Uterus (tissue), 4 donors: ENCODE results near the gene RERGL. TPM values are rescaled to one million over a fixed set of nuclear protein-coding genes. Genes with fewer than 3 reads are reported as not detected.

Experiments
- DNase-seq, 2 donors: peaks; one replicate each; pipeline ENCODE4 v3.0.0-alpha.2; 2019 to 2020
- H3K27ac ChIP-seq, 2 donors: fragments of 200-600 bp; sonication (generic); 1 replicate in 1 of 2; 2 replicates in 1 of 2; pipeline ENCODE4 v1.5.1; 2016 to 2018
- H3K27me3 ChIP-seq, 2 donors: fragments of 200-600 bp; sonication (generic); one replicate each; pipeline ENCODE4 v1.5.1; 2018 to 2019; ENCODE audit warnings: control low read depth in 1 of 2
- H3K36me3 ChIP-seq, 2 donors: fragments of 200-600 bp; sonication (generic); one replicate each; pipeline ENCODE4 v1.5.1; 2019; ENCODE audit warnings: control low read depth in 1 of 2
- H3K4me1 ChIP-seq, 2 donors: fragments of 200-600 bp; sonication (generic); one replicate each; pipeline ENCODE4 v1.5.1; 2018 to 2019; ENCODE audit warnings: control low read depth in 1 of 2
- H3K4me3 ChIP-seq, 2 donors: fragments of 200-600 bp; sonication (generic); 1 replicate in 1 of 2; 2 replicates in 1 of 2; pipeline ENCODE4 v1.5.1; 2018 to 2019; ENCODE audit warnings: mild to moderate bottlenecking in 1 of 2
- H3K9me3 ChIP-seq, 2 donors: fragments of 200-600 bp; sonication (generic); one replicate each; pipeline ENCODE4 v1.5.1; 2019; ENCODE audit warnings: control low read depth in 1 of 2
- POLR2A ChIP-seq, 2 donors: fragments of 450-650 bp; IDR thresholded peaks; one replicate each; pipeline ENCODE4 v1.6.1; 2016; ENCODE audit warnings: antibody characterized with exemption in 2 of 2, mild to moderate bottlenecking in 1 of 2, moderate library complexity in 1 of 2
- intact Hi-C: fragments of 100-400 bp; cut with DNase I; formaldehyde crosslinking; loops from one replicate; pipeline ENCODE4 v1.15.1; 2023; ENCODE audit warnings: low total_unique reads
- total RNA-seq, 4 donors: library from RNA; depleted of rRNA in 3 of 4; stranded (reverse); fragments of >200 nt in 3 of 4; gene quantifications; one replicate each; pipeline versions ENCODE4 v1.1.0 to v1.2.4, GENCODE V29; 2014 to 2023
- TF ChIP-seq, protein P1 (sequence below), 4 experiments: fragments of 200-600 bp in 2 of 4; fragments of 450-650 bp in 2 of 4; sonication (generic) in 2 of 4; IDR thresholded peaks; one replicate each; pipeline ENCODE4 v1.5.1; 2016 to 2019; ENCODE audit warnings: antibody characterized with exemption in 4 of 4, mild to moderate bottlenecking in 2 of 4, moderate library complexity in 1 of 4
- donor health status: DM: yes; HTN: yes; CAD: no.

The RERGL gene
- total RNA-seq, 4 donors from 2014 or later = 3.1 to 33.9 (median 7.3) TPM

GRCh38 chr12:18123707-18124106, 33.7 kb upstream of the RERGL start:
- intact Hi-C loops = no loop called here
- TF ChIP-seq, protein P1, sequence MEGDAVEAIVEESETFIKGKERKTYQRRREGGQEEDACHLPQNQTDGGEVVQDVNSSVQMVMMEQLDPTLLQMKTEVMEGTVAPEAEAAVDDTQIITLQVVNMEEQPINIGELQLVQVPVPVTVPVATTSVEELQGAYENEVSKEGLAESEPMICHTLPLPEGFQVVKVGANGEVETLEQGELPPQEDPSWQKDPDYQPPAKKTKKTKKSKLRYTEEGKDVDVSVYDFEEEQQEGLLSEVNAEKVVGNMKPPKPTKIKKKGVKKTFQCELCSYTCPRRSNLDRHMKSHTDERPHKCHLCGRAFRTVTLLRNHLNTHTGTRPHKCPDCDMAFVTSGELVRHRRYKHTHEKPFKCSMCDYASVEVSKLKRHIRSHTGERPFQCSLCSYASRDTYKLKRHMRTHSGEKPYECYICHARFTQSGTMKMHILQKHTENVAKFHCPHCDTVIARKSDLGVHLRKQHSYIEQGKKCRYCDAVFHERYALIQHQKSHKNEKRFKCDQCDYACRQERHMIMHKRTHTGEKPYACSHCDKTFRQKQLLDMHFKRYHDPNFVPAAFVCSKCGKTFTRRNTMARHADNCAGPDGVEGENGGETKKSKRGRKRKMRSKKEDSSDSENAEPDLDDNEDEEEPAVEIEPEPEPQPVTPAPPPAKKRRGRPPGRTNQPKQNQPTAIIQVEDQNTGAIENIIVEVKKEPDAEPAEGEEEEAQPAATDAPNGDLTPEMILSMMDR (IDR thresholded peaks at IDR 0.05) = no peak
- TF ChIP-seq POLR2A (IDR thresholded peaks at IDR 0.05) = no peak
- peaks cover 0 to 6% of the 10 kb centered on the region in 2 donors for H3K9me3 ChIP-seq

DNA sequence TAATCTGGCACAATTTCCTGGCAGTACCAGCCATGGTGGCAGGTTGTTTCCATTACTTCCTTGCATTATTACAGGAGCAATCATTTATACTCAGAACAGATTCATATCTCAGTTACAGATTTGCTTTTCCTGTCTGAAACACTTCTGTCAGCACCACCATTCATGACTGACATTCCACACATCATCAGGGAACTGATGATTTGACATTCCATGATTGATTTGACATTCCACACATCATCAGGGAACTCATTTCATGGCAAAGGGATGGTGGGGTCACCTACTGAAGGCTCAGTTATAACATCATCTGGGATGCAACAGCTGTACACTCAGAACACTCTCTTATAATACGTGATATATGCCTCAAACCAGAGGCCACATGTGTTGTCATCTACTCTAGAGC, 30.9 kb upstream of the RERGL start:
- no peaks in the 10 kb centered on the region for H3K27me3 ChIP-seq
- no peaks in the 10 kb centered on the region for H3K4me1 ChIP-seq
- no peaks in the 10 kb centered on the region for H3K36me3 ChIP-seq
- no peak overlapping the region for H3K4me3 ChIP-seq
- DNase-seq = no peak
- no peak for TF ChIP-seq POLR2A (IDR thresholded peaks at IDR 0.05)
- TF ChIP-seq, protein P1 (IDR thresholded peaks at IDR 0.05) = no peak
- intact Hi-C loops = no loop called here
- peaks cover 0 to 5% of the 10 kb centered on the region in 2 donors for H3K9me3 ChIP-seq
- no peak overlapping the region for H3K27ac ChIP-seq

More at GRCh38 chr12:18123707-18124106, 33.7 kb upstream of the RERGL start:
- Histone ChIP-seq H3K4me3 (no peak overlapping the region), H3K27me3 (no peaks in the 10 kb centered on the region), H3K27ac (no peak overlapping the region), H3K36me3 (no peaks in the 10 kb centered on the region), H3K4me1 (no peaks in the 10 kb centered on the region)
- no peak for DNase-seq

DNA sequence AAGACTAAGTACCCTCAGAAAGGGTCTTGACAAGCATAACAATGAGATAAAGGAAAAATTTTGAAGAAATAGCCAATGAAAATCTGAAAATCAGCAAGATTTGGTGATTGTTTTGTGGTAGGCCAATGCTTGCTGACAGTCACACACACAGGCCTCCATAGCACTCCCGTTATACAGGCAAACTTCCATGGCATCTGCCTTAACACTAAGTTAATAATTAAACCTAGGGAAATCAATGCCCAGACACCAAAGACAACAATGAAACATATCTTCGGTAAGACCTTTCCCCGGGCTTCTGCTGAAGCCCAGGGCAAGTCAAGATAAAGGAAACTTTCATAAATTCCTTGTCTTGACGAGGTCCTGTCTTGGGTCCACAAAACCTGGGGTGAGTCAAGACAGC, 18.6 kb upstream of the RERGL start:
- DNase-seq = no peak

DNA sequence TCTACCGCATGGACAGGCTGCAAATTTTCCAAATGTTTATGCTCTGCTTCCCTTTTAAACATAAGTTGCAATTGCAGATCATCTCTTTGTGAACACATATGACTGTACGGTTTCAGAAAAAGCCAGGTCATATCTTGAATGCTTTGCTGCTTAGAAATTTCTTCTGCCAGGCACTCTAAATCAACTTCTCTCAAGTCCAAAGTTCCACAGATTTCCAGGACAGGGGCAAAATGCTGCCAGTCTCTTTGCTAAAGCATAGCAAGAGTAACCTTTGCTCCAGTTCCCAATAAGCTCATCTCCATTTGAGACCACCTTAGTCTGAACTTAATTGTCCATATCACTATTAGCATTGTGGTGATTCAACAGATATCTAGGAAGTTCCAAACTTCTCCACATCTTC, 13.6 kb upstream of the RERGL start:
- intact Hi-C loops = no loop called here
- Histone ChIP-seq H3K4me3 (no peak overlapping the region), H3K27ac (no peak overlapping the region), H3K36me3 (no peaks in the 10 kb centered on the region), H3K27me3 (no peaks in the 10 kb centered on the region), H3K9me3 (no peaks in the 10 kb centered on the region), H3K4me1 (no peaks in the 10 kb centered on the region)
- no peak for DNase-seq
- TF ChIP-seq, protein P1 (IDR thresholded peaks at IDR 0.05) = no peak
- TF ChIP-seq POLR2A (IDR thresholded peaks at IDR 0.05) = no peak

More for the DNA sequence above, 18.6 kb upstream of the RERGL start:
- Histone ChIP-seq H3K27ac (no peak overlapping the region), H3K9me3 (no peaks in the 10 kb centered on the region), H3K4me1 (no peaks in the 10 kb centered on the region), H3K27me3 (no peaks in the 10 kb centered on the region), H3K4me3 (no peak overlapping the region), H3K36me3 (no peaks in the 10 kb centered on the region)
- TF ChIP-seq, protein P1 (IDR thresholded peaks at IDR 0.05) = no peak
- TF ChIP-seq POLR2A (IDR thresholded peaks at IDR 0.05) = no peak
- intact Hi-C loops = no loop called here

DNA sequence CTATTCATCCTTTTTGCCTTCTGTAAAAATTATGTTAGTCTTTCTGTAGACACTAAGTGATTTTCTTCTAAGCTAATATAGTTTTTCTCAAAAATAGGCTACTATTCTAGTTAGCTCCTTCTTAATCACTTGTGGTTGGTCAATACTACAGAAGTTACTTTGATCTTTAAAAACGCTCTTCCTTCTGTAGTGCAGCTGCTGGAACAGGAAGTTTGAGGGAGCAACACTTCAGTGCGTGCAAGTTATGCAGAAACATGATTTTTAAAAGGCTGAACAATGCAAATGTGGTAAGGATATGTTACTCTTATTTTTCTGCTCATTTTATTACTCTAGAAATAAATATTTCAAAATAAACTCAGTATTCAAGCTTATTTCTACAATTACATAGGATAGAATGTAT, 11.1 kb upstream of the RERGL start:
- intact Hi-C loops = no loop called here
- no peaks in the 10 kb centered on the region for H3K27me3 ChIP-seq
- TF ChIP-seq POLR2A (IDR thresholded peaks at IDR 0.05) = no peak
- TF ChIP-seq, protein P1 (IDR thresholded peaks at IDR 0.05) = no peak
- no peak overlapping the region for H3K27ac ChIP-seq
- DNase-seq = no peak
- no peaks in the 10 kb centered on the region for H3K9me3 ChIP-seq
- no peak overlapping the region for H3K4me3 ChIP-seq
- no peaks in the 10 kb centered on the region for H3K4me1 ChIP-seq
- no peaks in the 10 kb centered on the region for H3K36me3 ChIP-seq
